SK-N-SH treated with all-trans-retinoic acid at 6 μM for 48 hours (cell line): ENCODE measurements around the gene OR2Z1.
"Not testable (repeated sequence)": the region's sequence is repeated elsewhere in the genome, so short reads cannot be mapped to it uniquely, and the experiment has no call there.

Source experiments
- ATAC-seq: fragments of 200-7000 bp; cut with Tn5 transposase; 3 replicates; pipeline ENCODE4 v1.9.1; 2020; ENCODE audit warnings: mild to moderate bottlenecking, moderate library complexity
- ARNTL ChIP-seq: fragments of 450-650 bp; formaldehyde crosslinking; IDR thresholded peaks from 2 replicates; pipeline ENCODE4 v1.5.0; 2020; ENCODE audit warnings: low read depth, mild to moderate bottlenecking, moderate library complexity, borderline replicate concordance
- BACH2 ChIP-seq: fragments of 250-450 bp; sonication (Bioruptor Pico); IDR thresholded peaks from 2 replicates; pipeline ENCODE4 v1.9.0; 2021; ENCODE audit warnings: mild to moderate bottlenecking, borderline replicate concordance
- CSDC2 ChIP-seq: fragments of 250-450 bp; sonication (Bioruptor Pico); IDR thresholded peaks from 2 replicates; pipeline ENCODE4 v1.5.0; 2020; ENCODE audit warnings: mild to moderate bottlenecking, moderate library complexity
- CSRNP3 ChIP-seq: fragments of 250-450 bp; sonication (Bioruptor Pico); IDR thresholded peaks from 2 replicates; pipeline ENCODE4 v1.5.1; 2021; ENCODE audit warnings: mild to moderate bottlenecking, moderate library complexity
- ESRRG ChIP-seq: fragments of 250-450 bp; sonication (Bioruptor Pico); IDR thresholded peaks from 2 replicates; pipeline ENCODE4 v1.6.1; 2021; ENCODE audit warnings: mild to moderate bottlenecking
- GLIS3 ChIP-seq: fragments of 250-450 bp; sonication (Bioruptor Pico); IDR thresholded peaks from 2 replicates; pipeline ENCODE4 v1.5.0; 2020; ENCODE audit warnings: mild to moderate bottlenecking, moderate library complexity
- ISL1 ChIP-seq: fragments of 250-450 bp; sonication (Bioruptor Pico); IDR thresholded peaks from 2 replicates; pipeline ENCODE4 v2.1.2; 2022; ENCODE audit warnings: mild to moderate bottlenecking, moderate library complexity
- OSR1 ChIP-seq: fragments of 250-450 bp; sonication (Bioruptor Pico); IDR thresholded peaks from 2 replicates; pipeline ENCODE4 v1.8.0; 2022; ENCODE audit warnings: moderate library complexity, mild to moderate bottlenecking, inconsistent platforms
- PATZ1 ChIP-seq: fragments of 250-450 bp; sonication (Bioruptor Pico); IDR thresholded peaks from 2 replicates; pipeline ENCODE4 v1.8.0; 2020; ENCODE audit warnings: mild to moderate bottlenecking, moderate library complexity, borderline replicate concordance
- POU6F1 ChIP-seq: fragments of 250-450 bp; sonication (Bioruptor Pico); IDR thresholded peaks from 2 replicates; pipeline ENCODE4 v1.8.0; 2021; ENCODE audit warnings: low read depth, mild to moderate bottlenecking, moderate library complexity, borderline replicate concordance
- RARB ChIP-seq: fragments of 250-450 bp; sonication (Bioruptor Pico); IDR thresholded peaks from 2 replicates; pipeline ENCODE4 v1.8.0; 2021; ENCODE audit warnings: mild to moderate bottlenecking, moderate library complexity
- SNAI2 ChIP-seq: fragments of 250-450 bp; sonication (Bioruptor Pico); IDR thresholded peaks from 2 replicates; pipeline ENCODE4 v1.5.0; 2020; ENCODE audit warnings: mild to moderate bottlenecking, moderate library complexity
- TCF4 ChIP-seq: fragments of 250-450 bp; sonication (Bioruptor Pico); IDR thresholded peaks from 2 replicates; pipeline ENCODE4 v1.8.0; 2021; ENCODE audit warnings: mild to moderate bottlenecking, moderate library complexity, borderline replicate concordance
- TOX ChIP-seq: fragments of 250-450 bp; sonication (Bioruptor Pico); IDR thresholded peaks from 2 replicates; pipeline ENCODE4 v1.8.0; 2021; ENCODE audit warnings: mild to moderate bottlenecking, moderate library complexity, borderline replicate concordance
- TSHZ2 ChIP-seq: fragments of 250-450 bp; sonication (Bioruptor Pico); IDR thresholded peaks from 2 replicates; pipeline ENCODE4 v1.5.0; 2020; ENCODE audit warnings: mild to moderate bottlenecking, moderate library complexity
- ZC3H10 ChIP-seq: fragments of 250-450 bp; sonication (Bioruptor Pico); IDR thresholded peaks from 2 replicates; pipeline ENCODE4 v1.5.1; 2021; ENCODE audit warnings: mild to moderate bottlenecking, moderate library complexity
- ZFP3 ChIP-seq: fragments of 250-450 bp; sonication (Bioruptor Pico); IDR thresholded peaks from 2 replicates; pipeline ENCODE4 v1.5.0; 2020; ENCODE audit warnings: mild to moderate bottlenecking, moderate library complexity
- ZNF565 ChIP-seq: fragments of 450-650 bp; formaldehyde crosslinking; conservative IDR thresholded peaks from 2 replicates; pipeline ENCODE4 v1.5.0; 2020; ENCODE audit warnings: low read depth, mild to moderate bottlenecking, moderate library complexity
- ZNF70 ChIP-seq: fragments of 450-650 bp; formaldehyde crosslinking; IDR thresholded peaks from 2 replicates; pipeline ENCODE4 v1.5.0; 2020; ENCODE audit warnings: mild to moderate bottlenecking, moderate library complexity
- ZNF8 ChIP-seq: fragments of 450-650 bp; formaldehyde crosslinking; IDR thresholded peaks from 2 replicates; pipeline ENCODE4 v1.5.0; 2020; ENCODE audit warnings: mild to moderate bottlenecking, moderate library complexity

The OR2Z1 gene

GRCh38 chr19:8731428-8732169 is 10.2 kb downstream of the OR2Z1 start:
- TF ChIP-seq PATZ1 (CRISPR knock-in tag) (no peak), SNAI2 (CRISPR knock-in tag) (no peak), GLIS3 (CRISPR knock-in tag) (no peak), ZFP3 (CRISPR knock-in tag) (no peak), ISL1 (no peak), TOX (CRISPR knock-in tag) (no peak), TSHZ2 (CRISPR knock-in tag) (no peak), ESRRG (no peak), RARB (no peak), CSRNP3 (no peak), CSDC2 (no peak), POU6F1 (CRISPR knock-in tag) (no peak), OSR1 (CRISPR knock-in tag) (no peak)
- no peak for ATAC-seq

- no peak for ATAC-seq
- TF ChIP-seq ZNF565, result no peak
- no peak for TF ChIP-seq CSRNP3
- no peak for TF ChIP-seq ZNF70 (CRISPR knock-in tag)
- no peak for TF ChIP-seq ARNTL
- no peak for TF ChIP-seq ESRRG
- no peak for TF ChIP-seq POU6F1 (CRISPR knock-in tag)
- no peak for TF ChIP-seq ZC3H10 (CRISPR knock-in tag)
- no peak for TF ChIP-seq OSR1 (CRISPR knock-in tag)
- TF ChIP-seq GLIS3 (CRISPR knock-in tag), result no peak
- no peak for TF ChIP-seq ISL1
- no peak for TF ChIP-seq ZFP3 (CRISPR knock-in tag)
- no peak for TF ChIP-seq ZNF8 (CRISPR knock-in tag)
- TF ChIP-seq BACH2 (CRISPR knock-in tag), result no peak
- TF ChIP-seq TCF4, result no peak
Observed at GRCh38 chr19:8738377-8738776, 16.9 kb downstream of the OR2Z1 start.

- not testable (repeated sequence) for ATAC-seq
Observed at GRCh38 chr19:8739291-8740065, 18.0 kb downstream of the OR2Z1 start.

GRCh38 chr19:8767257-8767656 is 45.8 kb downstream of the OR2Z1 start:
- ATAC-seq, result not testable (repeated sequence)

- ATAC-seq, result not testable (repeated sequence)
Observed at GRCh38 chr19:8769265-8769664, 47.8 kb downstream of the OR2Z1 start.

- ATAC-seq, result not testable (repeated sequence)
Observed at GRCh38 chr19:8773587-8773986, 52.2 kb downstream of the OR2Z1 start.
